ENCODE results near the gene TANGO6.

The TANGO6 gene

GRCh38 chr16:68980695-68981315 lies 137.5 kb downstream of the TANGO6 start:
- no peak for TF ChIP-seq CTCF (IDR thresholded peaks at IDR 0.05)
- H3K27me3 ChIP-seq: no peaks in the 10 kb centered on the region
- no peak overlapping the region for H3K27ac ChIP-seq
- peaks cover 5% of the 10 kb centered on the region for H3K36me3 ChIP-seq
- no peaks in the 10 kb centered on the region for H3K4me1 ChIP-seq (ENCODE audit: control insufficient read depth in 1 of 2, insufficient read depth in 1 of 2, low read depth in 1 of 2, low read length in 1 of 2)
- H3K4me3 ChIP-seq (ENCODE audit: low read depth in 1 of 2, low read length in 1 of 2): no peak overlapping the region
- H3K9me3 ChIP-seq: no peaks in the 10 kb centered on the region

- Histone ChIP-seq H3K4me1 (ENCODE audit: control insufficient read depth in 1 of 2, insufficient read depth in 1 of 2, low read depth in 1 of 2, low read length in 1 of 2) (no peaks in the 10 kb centered on the region), H3K27ac (no peak overlapping the region), H3K4me3 (ENCODE audit: low read depth in 1 of 2, low read length in 1 of 2) (no peak overlapping the region), H3K36me3 (peaks cover 7% of the 10 kb centered on the region), H3K9me3 (no peaks in the 10 kb centered on the region), H3K27me3 (no peaks in the 10 kb centered on the region)
- no peak for TF ChIP-seq CTCF (IDR thresholded peaks at IDR 0.05)
Observed at GRCh38 chr16:68981971-68982370, 138.6 kb downstream of the TANGO6 start.

GRCh38 chr16:68984467-68984866 lies 141.1 kb downstream of the TANGO6 start:
- Histone ChIP-seq H3K4me1 (ENCODE audit: control insufficient read depth in 1 of 2, insufficient read depth in 1 of 2, low read depth in 1 of 2, low read length in 1 of 2) (no peaks in the 10 kb centered on the region), H3K27ac (no peak overlapping the region), H3K9me3 (no peaks in the 10 kb centered on the region), H3K27me3 (no peaks in the 10 kb centered on the region), H3K36me3 (peaks cover 7% of the 10 kb centered on the region), H3K4me3 (ENCODE audit: low read depth in 1 of 2, low read length in 1 of 2) (no peak overlapping the region)
- TF ChIP-seq CTCF (IDR thresholded peaks at IDR 0.05): no peak

GRCh38 chr16:68985268-68985667 lies 141.9 kb downstream of the TANGO6 start:
- no peaks in the 10 kb centered on the region for H3K4me1 ChIP-seq (ENCODE audit: control insufficient read depth in 1 of 2, insufficient read depth in 1 of 2, low read depth in 1 of 2, low read length in 1 of 2)
- H3K27me3 ChIP-seq: no peaks in the 10 kb centered on the region
- H3K9me3 ChIP-seq: no peaks in the 10 kb centered on the region
- peaks cover 7% of the 10 kb centered on the region for H3K36me3 ChIP-seq
- no peak overlapping the region for H3K4me3 ChIP-seq (ENCODE audit: low read depth in 1 of 2, low read length in 1 of 2)
- no peak overlapping the region for H3K27ac ChIP-seq
- no peak for TF ChIP-seq CTCF (IDR thresholded peaks at IDR 0.05)

- no peak for TF ChIP-seq CTCF (IDR thresholded peaks at IDR 0.05)
- no peak overlapping the region for H3K4me3 ChIP-seq (ENCODE audit: low read depth in 1 of 2, low read length in 1 of 2)
Observed at GRCh38 chr16:68985855-68986254, 142.5 kb downstream of the TANGO6 start.

More at GRCh38 chr16:68985855-68986254, 142.5 kb downstream of the TANGO6 start:
- H3K36me3 ChIP-seq: peaks cover 7% of the 10 kb centered on the region
- H3K27me3 ChIP-seq: no peaks in the 10 kb centered on the region
- H3K27ac ChIP-seq: no peak overlapping the region
- no peaks in the 10 kb centered on the region for H3K4me1 ChIP-seq (ENCODE audit: control insufficient read depth in 1 of 2, insufficient read depth in 1 of 2, low read depth in 1 of 2, low read length in 1 of 2)
- H3K9me3 ChIP-seq: no peaks in the 10 kb centered on the region
